Measurements from ENCODE around the gene APCDD1L.
"Not testable (repeated sequence)": the region's sequence is repeated elsewhere in the genome, so short reads cannot be mapped to it uniquely, and the experiment has no call there.

Gene APCDD1L

DNA sequence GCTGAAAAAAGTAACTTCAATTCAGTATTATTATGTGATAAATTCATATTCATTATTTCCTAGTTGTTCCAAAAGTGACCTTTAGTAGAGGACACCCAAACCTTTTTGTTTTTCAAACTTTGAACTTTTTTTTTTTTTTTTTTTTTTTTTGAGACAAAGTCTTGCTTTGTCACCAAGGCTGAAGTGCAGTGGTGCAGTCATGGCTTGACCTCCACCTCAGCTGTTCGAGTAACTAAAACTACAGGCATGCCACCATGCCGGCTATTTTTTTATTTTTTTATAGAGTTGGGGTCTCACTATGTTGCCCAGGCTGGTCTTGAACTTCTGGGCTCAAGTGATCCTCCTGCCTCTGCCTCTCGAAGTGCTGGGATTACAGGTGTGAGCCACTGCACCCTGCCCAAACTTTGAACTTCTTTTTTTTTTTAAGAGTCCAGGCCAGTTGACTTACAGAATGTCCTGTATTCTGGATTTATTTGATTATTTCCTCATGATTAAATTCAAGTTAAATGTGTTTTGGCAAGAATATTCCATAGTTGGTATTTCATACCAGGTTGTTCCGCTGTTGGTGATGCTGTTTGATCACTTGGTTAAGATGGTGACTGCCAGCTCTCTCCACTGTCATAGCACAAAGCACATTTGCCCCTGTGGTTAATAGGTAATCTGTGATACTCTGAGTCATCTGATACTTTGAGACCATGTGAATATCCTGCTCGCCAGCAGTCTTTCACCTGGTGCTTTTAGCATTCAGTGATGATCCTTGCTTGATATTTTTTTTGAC, 78.1 kb downstream of the APCDD1L start:
- no peak for DNase-seq

DNA sequence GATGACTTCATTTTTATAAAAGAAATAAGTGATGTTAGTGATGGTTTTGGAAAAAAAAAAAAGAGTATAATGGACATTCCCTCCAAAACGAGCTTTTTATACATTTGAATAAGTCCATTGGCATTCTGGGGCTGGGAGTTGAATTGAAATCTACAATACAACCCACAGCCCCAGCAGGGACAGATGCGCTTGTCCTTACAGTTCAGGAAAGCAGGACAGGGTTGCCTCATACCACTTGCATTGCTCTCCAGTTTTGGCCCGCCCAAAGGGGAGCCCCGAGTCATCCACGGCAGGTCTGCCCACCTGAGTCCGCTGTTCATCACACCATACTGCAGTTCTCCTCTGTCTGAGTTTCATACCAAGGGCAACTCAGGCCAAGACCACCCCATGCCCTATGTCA, 80.0 kb downstream of the APCDD1L start:
- DNase-seq, result no peak

DNA sequence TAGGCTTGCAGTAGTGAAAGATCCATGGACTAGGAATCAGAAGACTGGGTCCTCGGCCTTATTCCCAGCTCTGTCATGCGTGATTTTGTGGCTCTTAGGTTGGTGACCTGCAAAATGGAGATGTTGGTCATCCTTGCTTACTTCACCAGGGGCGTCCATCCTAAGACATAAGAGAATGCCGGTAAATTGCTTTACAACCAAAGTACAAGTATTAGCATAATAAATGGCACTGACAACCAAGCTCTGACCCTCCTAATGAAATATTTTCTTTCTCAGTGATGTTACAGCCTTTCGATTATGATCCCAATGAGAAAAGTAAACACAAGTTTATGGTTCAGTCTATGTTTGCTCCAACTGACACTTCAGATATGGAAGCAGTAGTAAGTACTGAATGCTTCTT, 80.9 kb downstream of the APCDD1L start:
- DNase-seq, result no peak

DNA sequence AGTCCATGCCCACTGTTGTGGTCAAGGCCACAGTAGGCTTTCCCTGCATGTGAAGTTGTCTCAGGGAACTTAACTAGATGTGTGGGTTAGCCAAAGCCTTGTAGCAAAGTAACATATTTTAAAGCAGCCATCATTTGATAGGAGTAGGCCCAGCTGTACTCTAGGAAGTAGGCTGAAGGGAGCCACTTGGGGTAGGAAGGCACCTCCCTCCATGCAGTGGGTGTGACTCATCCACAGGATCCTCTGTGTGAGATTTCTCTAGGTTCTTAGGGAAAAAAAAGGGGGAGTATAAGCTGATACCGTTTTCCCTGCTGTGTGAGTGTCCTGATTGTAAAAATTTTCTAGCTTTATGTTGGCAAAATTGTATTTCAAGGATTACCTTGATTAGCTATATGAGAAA, 81.4 kb downstream of the APCDD1L start:
- no peak for DNase-seq

DNA sequence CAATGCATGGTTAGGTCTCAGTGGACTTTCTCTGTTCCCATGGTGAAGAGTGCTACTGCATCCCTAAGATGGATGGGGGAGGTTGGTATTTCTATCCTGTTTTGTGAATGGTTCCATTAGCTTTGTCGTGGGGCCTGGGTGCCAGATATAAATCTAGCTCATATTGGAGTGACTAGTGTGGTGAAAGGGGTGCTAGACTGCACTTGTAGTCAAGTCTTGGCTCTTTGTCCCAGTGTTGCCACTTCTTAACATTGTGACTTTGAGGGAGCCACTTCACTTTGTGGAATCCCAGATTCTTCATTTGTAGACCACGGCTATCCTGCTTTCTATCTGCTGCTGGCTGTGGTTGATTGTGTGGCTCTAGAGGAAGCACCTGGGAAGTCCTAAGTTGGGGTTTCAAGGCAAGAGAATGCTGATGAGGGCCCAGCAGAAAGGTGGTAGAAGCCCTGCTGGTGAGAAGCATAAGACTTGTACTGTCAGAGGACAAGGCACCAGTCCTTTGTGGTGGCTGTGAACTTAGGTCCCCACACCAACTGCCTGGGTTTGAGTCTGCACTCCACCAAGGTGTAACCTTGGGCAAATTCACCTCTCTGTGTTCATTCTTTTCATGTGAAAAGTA, 82.1 kb downstream of the APCDD1L start:
- DNase-seq, result no peak

DNA sequence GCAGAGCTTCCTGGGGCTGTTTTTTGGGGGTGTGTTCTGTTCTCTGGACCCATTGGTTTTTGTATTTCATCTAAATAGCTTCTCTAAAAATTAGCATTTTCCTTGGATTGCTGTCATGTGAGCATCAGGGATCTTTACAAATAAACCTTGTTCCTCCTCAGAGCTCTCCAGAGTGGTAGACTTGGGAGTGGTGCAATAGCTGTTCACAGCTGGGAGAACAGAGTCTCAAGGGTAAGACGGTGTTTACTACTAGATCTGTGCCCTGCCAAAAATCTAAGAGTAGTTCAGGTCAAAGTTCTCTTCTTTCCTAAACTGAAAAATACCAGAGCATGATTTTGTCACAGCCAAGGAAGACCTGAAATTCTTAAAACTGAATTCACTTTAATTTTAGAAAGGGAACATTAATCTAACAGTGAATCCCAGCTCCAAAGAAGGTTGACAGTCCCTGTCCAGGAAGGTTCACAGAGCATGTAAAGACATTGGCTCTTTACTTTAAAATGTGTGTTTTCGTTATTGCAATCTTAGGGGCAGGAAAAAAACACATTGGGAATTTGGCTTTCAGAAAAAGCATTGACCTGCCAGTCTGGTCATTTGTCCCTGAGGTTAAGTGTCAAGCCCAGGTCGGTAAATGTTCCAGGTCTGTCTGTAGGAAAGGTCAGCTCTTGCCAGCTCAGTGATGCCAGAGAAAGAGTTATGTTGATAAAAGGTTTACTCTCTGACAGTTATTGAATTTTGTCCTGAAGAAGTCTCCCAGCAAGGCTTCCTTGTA, 82.8 kb downstream of the APCDD1L start:
- no peak for DNase-seq

DNA sequence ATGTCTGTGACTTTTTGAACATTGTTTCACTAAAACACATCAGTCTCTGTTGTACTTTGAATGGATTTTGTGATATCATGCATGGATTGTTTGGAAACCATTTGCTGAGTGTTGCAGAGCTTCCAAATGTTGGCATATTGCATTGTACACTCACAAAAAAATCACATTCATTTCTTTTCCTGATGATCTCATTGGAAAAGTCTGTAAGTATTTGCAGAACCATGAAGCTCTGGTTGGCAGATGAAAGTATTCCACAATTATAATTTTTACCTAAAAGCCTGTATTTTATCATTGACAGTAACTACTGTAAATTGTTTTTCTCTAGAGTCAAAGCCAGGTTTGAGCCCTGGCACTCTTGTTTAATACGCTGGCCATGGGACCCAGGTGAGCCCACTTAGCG, 84.1 kb downstream of the APCDD1L start:
- DNase-seq, result no peak

DNA sequence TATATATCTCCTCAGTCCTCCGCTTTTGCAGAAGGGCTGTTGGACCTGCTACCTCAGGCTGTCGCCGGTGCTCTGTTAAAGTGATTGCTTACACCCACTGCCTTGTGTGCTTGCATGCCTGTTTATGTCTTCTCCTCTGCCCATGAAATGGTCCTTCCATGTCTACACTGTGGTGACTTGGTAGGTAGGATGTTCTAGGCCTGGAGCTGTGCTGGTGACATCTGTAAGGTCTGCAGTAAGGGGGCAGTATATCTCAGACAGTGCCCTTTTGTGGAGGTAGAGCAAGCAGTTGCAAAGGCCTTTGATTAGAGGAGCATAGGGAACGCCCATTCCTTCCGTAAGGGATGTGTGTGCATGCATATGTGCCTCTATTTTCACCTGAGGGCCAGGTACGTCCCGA, 85.9 kb downstream of the APCDD1L start:
- no peak for DNase-seq

DNA sequence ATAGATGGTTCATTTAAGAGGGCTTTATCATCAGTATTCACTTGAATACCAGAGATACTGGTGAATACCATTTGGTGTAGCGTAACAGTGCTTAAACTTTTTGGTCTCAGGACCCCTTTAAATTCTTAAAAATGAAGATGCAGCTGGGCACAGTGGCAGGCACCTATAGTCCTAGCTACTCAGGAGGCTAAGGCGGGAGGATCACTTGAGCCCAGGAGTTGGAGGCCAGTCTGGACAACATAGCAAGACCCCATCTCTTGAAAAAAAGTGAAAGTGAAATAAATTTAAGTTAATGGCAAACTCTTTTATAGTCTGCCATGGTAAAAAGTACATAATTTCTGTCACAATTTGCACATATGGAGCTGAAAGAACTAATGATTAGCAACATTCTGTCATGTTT, 86.8 kb downstream of the APCDD1L start:
- DNase-seq, result no peak

DNA sequence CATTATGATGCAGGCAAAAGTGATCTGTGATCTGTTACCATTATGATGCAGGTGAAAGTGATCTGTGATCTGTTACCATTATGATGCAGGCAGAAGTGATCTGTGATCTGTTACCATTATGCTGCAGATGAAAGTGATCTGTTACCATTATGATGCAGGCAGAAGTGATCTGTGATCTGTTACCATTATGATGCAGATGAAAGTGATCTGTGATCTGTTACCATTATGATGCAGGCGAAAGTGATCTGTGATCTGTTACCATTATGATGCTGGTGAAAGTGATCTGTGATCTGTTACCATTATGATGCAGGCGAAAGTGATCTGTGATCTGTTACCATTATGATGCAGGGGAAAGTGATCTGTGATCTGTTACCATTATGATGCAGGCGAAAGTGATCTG, 87.6 kb downstream of the APCDD1L start:
- not testable (repeated sequence) for DNase-seq

DNA sequence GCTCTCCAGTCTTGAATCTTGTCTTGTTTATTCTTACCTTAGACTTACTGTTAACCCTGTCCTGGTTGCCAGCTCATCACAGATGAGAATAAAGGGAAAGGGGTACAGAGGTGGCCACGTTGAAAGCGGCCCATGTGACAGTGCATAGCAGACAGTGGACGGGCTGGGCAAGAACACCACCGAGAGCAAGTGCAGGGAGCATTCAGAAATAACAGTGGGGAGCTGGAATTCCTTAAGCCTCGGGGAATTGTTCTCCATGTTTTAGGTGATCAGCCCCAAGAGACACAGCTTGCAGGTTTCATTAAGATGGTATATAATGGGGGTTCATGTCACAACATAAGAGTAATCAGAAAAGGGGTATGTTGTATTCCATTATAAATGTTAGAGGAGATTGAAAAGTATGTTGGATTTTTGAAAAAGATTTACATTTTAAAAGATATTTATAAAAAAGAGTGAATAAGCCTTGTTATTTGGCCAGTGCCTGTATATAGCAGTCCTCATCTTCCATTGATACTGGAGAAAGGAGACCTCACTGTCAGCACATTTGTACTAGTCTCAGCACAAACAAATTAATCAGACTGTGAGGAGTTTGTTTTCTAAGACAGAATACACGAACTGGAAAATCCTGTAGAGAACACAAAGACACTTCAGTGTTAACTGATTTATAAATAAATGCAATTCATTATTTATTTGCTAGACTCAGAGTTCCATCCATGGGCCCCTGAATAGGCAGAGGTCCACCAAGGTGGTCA, 90.8 kb downstream of the APCDD1L start:
- no peak for DNase-seq

DNA sequence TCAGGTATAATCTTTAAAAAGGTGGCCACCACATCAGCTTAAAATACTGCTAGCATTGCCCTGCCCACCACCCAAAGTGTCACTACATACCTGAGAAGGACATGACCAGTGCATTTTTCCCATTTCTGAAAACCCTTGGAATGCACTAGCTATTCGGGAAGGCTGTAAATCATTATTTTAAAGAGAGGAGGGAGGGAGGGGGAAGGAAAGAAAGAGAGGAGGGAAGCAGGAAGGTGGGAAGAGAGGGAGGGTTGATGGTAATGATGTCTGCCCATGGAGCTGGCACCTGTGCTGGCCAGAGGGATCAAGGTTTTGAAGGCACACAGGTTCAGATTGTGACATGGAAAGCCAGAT, 93.7 kb downstream of the APCDD1L start:
- no peak for DNase-seq

DNA sequence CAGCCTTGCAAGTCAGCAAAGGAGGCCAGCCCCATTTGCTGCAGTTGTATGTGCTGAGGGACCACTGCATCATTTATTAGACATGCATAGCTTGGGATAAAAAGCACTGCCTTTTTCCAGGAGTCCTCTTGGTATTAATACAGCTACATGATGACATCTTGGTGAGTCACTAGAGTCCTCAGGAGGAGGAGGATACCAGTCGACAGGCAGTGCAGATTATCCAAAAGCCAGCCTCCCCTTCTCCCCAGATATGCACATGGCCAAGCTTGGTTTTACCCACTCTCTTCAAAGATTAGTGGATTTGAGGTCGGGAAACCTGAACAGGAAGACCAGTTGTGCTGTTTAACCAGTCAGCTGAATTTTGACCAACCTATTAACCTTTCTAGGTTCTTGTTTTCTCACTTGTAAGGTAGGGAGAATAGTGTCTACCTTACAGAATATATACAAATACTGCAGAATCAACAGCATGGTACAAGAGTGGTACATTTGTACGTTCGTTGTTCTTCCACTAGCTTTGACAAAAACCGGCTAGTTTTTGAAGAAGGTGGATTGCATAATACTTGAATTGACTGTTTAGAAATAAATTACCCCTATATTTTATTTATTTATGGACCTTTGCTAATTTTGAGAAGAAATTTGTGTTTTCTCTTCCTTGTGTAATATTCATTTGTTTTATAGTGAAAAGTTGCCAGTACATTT, 94.3 kb downstream of the APCDD1L start:
- DNase-seq, result no peak

DNA sequence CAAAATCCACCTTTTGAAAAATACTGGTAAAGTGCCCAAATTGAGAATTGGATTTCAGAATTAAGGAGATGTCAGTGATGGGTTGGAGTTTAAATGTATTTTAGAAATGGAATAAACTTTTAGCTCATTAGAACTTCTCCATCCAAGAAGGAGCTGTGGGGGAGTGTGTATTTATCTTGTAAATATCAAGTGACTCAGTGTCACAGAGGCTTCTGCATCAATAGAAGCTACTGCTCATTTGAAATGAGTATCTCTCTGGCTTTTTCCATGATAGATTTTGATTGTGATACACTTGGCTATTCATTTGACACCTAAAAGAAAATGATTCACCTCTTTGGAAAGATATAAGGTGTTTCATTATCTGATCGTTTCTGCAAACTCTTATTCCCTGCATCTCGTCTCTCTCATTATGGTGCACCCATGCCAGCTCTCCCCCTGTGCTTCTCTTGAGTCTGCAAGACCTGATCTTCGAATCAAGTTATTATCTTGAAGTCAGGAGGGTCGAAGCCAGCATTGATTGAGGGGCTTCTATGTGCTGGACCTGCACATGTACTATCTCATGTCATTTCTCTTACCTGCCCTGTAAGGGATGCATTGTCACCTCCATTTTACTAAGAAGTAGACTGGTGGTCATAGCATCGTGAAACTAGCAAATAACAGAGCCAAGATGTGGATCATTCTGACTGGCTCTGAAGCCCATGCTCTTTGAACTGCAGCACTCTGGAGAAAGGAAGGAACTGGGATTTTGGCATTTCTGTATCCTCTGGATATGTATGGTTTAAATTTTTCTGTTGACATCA, 96.0 kb downstream of the APCDD1L start:
- no peak for DNase-seq

DNA sequence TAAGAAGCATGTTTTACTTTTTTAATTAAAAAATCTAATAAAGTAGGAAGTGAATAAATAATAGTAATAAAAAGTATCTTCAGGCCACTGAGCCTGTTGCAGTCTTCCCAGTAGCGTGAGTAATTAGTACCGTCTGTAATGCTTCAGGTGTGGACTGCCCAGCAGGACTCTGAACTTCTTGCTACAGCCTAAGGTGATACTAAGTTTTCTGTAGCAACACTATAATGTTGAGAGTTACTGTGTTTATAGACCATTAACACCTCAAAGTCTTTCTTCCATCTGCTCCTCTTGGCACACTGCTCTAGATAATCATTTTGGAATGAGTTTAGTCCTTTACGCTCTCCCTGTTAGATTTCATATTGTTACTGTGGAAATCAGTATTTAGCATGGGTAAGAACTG, 97.8 kb downstream of the APCDD1L start:
- DNase-seq, result no peak

DNA sequence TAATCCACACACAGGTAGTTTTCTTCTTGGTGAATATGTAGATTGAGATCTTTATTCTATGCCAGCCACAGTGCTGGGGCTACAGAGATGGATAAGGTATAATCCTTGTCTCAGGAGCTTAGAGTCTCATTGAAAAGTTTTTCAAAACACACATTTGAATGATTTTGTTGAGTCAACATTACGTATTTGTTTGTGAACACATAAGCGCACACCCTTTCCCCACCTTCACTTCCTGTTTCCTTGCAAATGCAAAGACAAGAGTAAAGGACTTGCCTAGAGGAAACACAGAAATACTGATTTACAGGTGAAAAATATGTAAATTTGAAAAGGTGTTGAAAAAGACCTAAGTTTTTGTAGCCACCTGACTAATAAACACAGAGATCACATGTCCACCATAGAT, 98.4 kb downstream of the APCDD1L start:
- DNase-seq, result peak; percentile 14

DNA sequence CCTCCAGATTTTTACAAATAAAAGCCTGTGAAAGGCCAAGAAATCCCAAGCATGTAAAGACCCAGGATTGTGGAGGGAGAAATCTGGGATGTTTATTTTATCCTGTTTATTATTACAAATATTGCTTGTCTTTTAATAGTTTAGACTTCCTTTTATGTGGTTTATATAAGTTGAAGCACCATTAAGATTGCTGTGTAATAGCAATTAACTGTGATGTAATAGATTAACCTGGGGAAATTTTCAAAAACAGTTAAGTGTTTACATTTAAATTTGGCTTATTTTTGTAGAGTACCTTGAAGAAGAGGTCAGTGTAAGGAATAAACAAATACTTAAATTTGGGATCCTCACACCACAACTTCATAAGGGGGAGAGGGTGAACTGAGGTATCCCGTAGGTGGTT, 99.1 kb downstream of the APCDD1L start:
- DNase-seq, result no peak

DNA sequence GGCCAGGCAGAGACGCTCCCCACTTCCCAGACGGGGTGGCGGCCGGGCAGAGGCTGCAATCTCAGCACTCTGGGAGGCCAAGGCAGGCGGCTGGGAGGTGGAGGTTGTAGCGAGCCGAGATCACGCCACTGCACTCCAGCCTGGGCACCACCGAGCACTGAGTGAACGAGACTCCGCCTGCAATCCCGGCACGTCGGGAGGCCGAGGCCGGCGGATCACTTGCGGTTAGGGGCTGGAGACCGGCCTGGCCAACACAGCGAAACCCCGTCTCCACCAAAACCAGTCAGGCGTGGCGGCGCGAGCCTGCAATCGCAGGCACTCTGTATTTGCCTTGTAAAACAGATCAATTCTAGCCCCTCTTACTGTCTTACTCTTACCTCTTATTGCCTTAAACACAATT, 100.4 kb downstream of the APCDD1L start:
- DNase-seq, result not testable (repeated sequence)

DNA sequence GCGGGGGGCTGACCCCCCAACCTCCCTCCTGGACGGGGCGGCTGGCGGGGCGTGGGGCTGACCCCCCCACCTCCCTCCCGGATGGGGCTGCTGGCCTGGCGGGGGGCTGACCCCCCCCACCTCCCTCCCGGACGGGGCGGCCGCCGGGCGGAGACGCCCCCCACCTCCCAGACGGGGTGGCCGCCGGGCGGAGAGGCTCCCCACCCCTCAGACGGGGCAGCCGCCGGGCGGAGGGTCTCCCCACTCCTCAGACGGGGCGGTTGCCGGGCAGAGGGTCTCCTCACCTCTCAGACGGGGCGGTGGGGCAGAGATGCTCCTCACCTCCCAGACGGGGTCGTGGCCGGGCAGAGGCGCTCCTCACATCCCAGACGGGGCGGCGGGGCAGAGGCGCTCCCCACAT, 101.0 kb downstream of the APCDD1L start:
- DNase-seq, result not testable (repeated sequence)
